ENCODE data around the gene ERC1.

- TF ChIP-seq POLR2A (IDR thresholded peaks at IDR 0.05; ENCODE audit: low read length) = no peak
- TF ChIP-seq GATA1 (IDR thresholded peaks at IDR 0.05; ENCODE audit: low read depth, low read length) = no peak
Measured at GRCh38 chr12:1429980-1430379, 439.0 kb downstream of the ERC1 start.
